HepG2 (cell line): ENCODE results near the gene PPP1R16B.

Source experiments
- HMG20A ChIP-seq: IDR thresholded peaks from 2 replicates; pipeline ENCODE4 v1.6.1; 2016; ENCODE audit warnings: borderline replicate concordance
- KDM1A ChIP-seq: IDR thresholded peaks from 2 replicates; pipeline ENCODE4 v1.6.1; 2016; ENCODE audit warnings: missing compliant biosample characterization
- TF ChIP-seq, protein P1 (sequence below): sonication (generic); formaldehyde crosslinking; IDR thresholded peaks from 2 replicates; pipeline ENCODE4 v1.4.0; 2020; ENCODE audit warnings: mild to moderate bottlenecking, missing genetic modification reagents
- TF ChIP-seq, protein P2 (sequence below): IDR thresholded peaks from 2 replicates; pipeline ENCODE4 v1.6.1; 2016; ENCODE audit warnings: low read depth, borderline replicate concordance

DNA sequence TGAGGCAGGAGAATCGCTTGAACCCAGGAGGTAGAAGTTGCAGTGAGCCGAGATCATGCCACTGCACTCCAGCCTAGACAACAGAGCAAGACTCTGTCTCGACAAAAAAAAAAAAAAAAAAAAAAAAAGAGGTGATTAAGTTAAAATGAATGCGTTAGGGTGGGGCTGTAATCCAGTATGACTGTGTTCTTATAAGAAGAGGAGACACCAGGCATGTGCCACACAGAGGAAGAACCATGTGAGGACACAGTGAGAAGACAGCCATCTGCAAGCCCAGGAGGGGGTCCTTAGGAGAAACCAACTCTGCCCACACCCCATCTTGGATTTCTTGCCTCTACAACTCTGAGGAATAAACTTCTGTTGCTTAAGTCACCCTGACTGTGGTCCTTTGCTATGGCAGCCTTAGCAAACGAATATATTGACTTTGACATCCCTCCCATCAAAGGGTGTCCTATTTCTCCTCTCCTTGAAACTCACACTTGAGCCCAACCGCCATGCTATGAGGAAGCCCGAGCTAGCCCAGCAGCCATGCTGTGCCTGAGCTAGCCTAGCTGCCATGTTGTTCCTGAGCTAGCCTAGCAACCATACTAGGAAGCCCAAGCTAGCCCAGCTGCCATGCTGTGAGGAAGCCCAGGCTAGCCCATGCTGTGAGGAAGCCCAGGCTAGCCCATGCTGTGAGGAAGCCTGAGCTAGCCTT lies 15.8 kb upstream of the PPP1R16B start:
- no peak for TF ChIP-seq HMG20A (CRISPR knock-in tag)
- TF ChIP-seq, protein P1, sequence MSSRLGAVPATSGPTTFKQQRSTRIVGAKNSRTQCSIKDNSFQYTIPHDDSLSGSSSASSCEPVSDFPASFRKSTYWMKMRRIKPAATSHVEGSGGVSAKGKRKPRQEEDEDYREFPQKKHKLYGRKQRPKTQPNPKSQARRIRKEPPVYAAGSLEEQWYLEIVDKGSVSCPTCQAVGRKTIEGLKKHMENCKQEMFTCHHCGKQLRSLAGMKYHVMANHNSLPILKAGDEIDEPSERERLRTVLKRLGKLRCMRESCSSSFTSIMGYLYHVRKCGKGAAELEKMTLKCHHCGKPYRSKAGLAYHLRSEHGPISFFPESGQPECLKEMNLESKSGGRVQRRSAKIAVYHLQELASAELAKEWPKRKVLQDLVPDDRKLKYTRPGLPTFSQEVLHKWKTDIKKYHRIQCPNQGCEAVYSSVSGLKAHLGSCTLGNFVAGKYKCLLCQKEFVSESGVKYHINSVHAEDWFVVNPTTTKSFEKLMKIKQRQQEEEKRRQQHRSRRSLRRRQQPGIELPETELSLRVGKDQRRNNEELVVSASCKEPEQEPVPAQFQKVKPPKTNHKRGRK (CRISPR knock-in tag), result no peak
- TF ChIP-seq, protein P2, sequence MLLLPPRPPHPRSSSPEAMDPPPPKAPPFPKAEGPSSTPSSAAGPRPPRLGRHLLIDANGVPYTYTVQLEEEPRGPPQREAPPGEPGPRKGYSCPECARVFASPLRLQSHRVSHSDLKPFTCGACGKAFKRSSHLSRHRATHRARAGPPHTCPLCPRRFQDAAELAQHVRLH (CRISPR knock-in tag), result no peak
- TF ChIP-seq KDM1A, result no peak
